Activated CD8-positive, alpha-beta memory T cell treated with anti-CD3 and anti-CD28 coated beads, Interleukin-2, amount 50 U/mL, for 48 hours (primary cell): ENCODE measurements around the gene ZNF554.
"Not testable (repeated sequence)": the region's sequence is repeated elsewhere in the genome, so short reads cannot be mapped to it uniquely, and the experiment has no call there.

ENCODE experiments used
- DNase-seq: peaks from one replicate; pipeline ENCODE4 v3.0.0-alpha.2; 2020

Gene ZNF554

GRCh38 chr19:2791440-2791839 is 28.2 kb upstream of the ZNF554 start:
- DNase-seq = no peak

- no peak for DNase-seq
Observed at GRCh38 chr19:2791876-2792275, 27.8 kb upstream of the ZNF554 start.

GRCh38 chr19:2792666-2793065 is 27.0 kb upstream of the ZNF554 start:
- not testable (repeated sequence) for DNase-seq

GRCh38 chr19:2793126-2793525 is 26.5 kb upstream of the ZNF554 start:
- no peak for DNase-seq

GRCh38 chr19:2793577-2793976 is 26.1 kb upstream of the ZNF554 start:
- no peak for DNase-seq

- DNase-seq = no peak
Observed at GRCh38 chr19:2795827-2796658, 23.6 kb upstream of the ZNF554 start.

GRCh38 chr19:2796659-2797266 is 22.9 kb upstream of the ZNF554 start:
- no peak for DNase-seq

GRCh38 chr19:2797280-2797679 is 22.4 kb upstream of the ZNF554 start:
- no peak for DNase-seq

GRCh38 chr19:2798158-2798685 is 21.4 kb upstream of the ZNF554 start:
- DNase-seq = no peak

GRCh38 chr19:2798733-2799132 is 20.9 kb upstream of the ZNF554 start:
- DNase-seq = no peak

GRCh38 chr19:2799273-2800020 is 20.2 kb upstream of the ZNF554 start:
- DNase-seq = no peak

GRCh38 chr19:2800506-2800905 is 19.2 kb upstream of the ZNF554 start:
- DNase-seq = no peak

GRCh38 chr19:2802826-2803225 is 16.8 kb upstream of the ZNF554 start:
- no peak for DNase-seq

- no peak for DNase-seq
Observed at GRCh38 chr19:2803486-2804155, 16.0 kb upstream of the ZNF554 start.

- DNase-seq = no peak
Observed at GRCh38 chr19:2804156-2805004, 15.3 kb upstream of the ZNF554 start.

- no peak for DNase-seq
Observed at GRCh38 chr19:2805261-2805900, 14.3 kb upstream of the ZNF554 start.

- no peak for DNase-seq
Observed at GRCh38 chr19:2805991-2806649, 13.5 kb upstream of the ZNF554 start.

- DNase-seq = no peak
Observed at GRCh38 chr19:2806736-2807378, 12.8 kb upstream of the ZNF554 start.

GRCh38 chr19:2807379-2808128 is 12.1 kb upstream of the ZNF554 start:
- DNase-seq = no peak
